HepG2 (cell line): ENCODE results near the gene NOP56. TPM values are rescaled to one million over a fixed set of nuclear protein-coding genes. Genes with fewer than 3 reads are reported as not detected.

Experiments
- AGO2 ChIP-seq: fragments of 200-400 bp; formaldehyde crosslinking; optimal IDR thresholded peaks from 2 replicates; pipeline ENCODE3; 2017; ENCODE audit warnings: mild to moderate bottlenecking, low read depth, low read length, moderate library complexity
- ATM ChIP-seq: fragments of 450-650 bp; IDR thresholded peaks from 2 replicates; pipeline ENCODE4 v1.7.1; 2017; ENCODE audit warnings: mild to moderate bottlenecking, borderline replicate concordance
- EZH2 ChIP-seq: conservative IDR thresholded peaks from 2 replicates; pipeline ENCODE4 v1.6.1; 2012; ENCODE audit warnings: mild to moderate bottlenecking, low read depth, low read length, moderate library complexity
- IRF9 ChIP-seq: sonication (generic); formaldehyde crosslinking; IDR thresholded peaks from 2 replicates; pipeline ENCODE4 v1.8.0; 2022; ENCODE audit warnings: missing genetic modification reagents, mild to moderate bottlenecking, borderline replicate concordance
- ISX ChIP-seq: sonication (generic); formaldehyde crosslinking; conservative IDR thresholded peaks from 2 replicates; pipeline ENCODE4 v1.5.0; 2020; ENCODE audit warnings: missing genetic modification reagents
- MAX ChIP-seq: IDR thresholded peaks from 2 replicates; pipeline ENCODE4 v1.6.1; 2012; ENCODE audit warnings: inconsistent platforms
- MXD4 ChIP-seq: IDR thresholded peaks from 2 replicates; pipeline ENCODE4 v1.6.1; 2016; ENCODE audit warnings: mild to moderate bottlenecking, missing biosample characterization, missing genetic modification reagents
- NR2F2 ChIP-seq: IDR thresholded peaks from 2 replicates; pipeline ENCODE4 v1.6.1; 2012; ENCODE audit warnings: low read depth, inconsistent platforms, borderline replicate concordance
- PHF5A ChIP-seq: IDR thresholded peaks from one replicate; pipeline ENCODE4 v1.6.1; 2018; ENCODE audit warnings: low read depth, missing genetic modification reagents; ENCODE audit not compliant: unreplicated experiment
- PLRG1 ChIP-seq: fragments of 450-650 bp; conservative IDR thresholded peaks from 2 replicates; pipeline ENCODE4 v1.6.1; 2016
- SMAD9 ChIP-seq: sonication (generic); formaldehyde crosslinking; IDR thresholded peaks from 2 replicates; pipeline ENCODE4 v1.5.1; 2020; ENCODE audit warnings: mild to moderate bottlenecking, missing genetic modification reagents
- SP4 ChIP-seq: sonication (generic); formaldehyde crosslinking; IDR thresholded peaks from 2 replicates; pipeline ENCODE4 v1.8.1; 2023; ENCODE audit warnings: mild to moderate bottlenecking, missing genetic modification reagents
- SRSF9 ChIP-seq: fragments of 200-400 bp; formaldehyde crosslinking; IDR thresholded peaks from 2 replicates; pipeline ENCODE4 v1.6.1; 2018; ENCODE audit warnings: borderline replicate concordance, mild to moderate bottlenecking, low read depth, low read length; ENCODE audit not compliant: insufficient read depth, poor library complexity, severe bottlenecking
- YEATS2 ChIP-seq: sonication (generic); formaldehyde crosslinking; IDR thresholded peaks from 2 replicates; pipeline ENCODE4 v1.4.0; 2020; ENCODE audit warnings: missing genetic modification reagents, borderline replicate concordance
- ZNF407 ChIP-seq: sonication (generic); formaldehyde crosslinking; IDR thresholded peaks from one replicate; pipeline ENCODE4 v1.5.1; 2020; ENCODE audit warnings: mild to moderate bottlenecking, missing genetic modification reagents; ENCODE audit errors: not compliant biosample characterization
- ZNF674 ChIP-seq: sonication (generic); formaldehyde crosslinking; IDR thresholded peaks from 2 replicates; pipeline ENCODE4 v1.5.0; 2020; ENCODE audit warnings: low read depth, mild to moderate bottlenecking, missing genetic modification reagents
- ZNF720 ChIP-seq: sonication (generic); formaldehyde crosslinking; IDR thresholded peaks from 2 replicates; pipeline ENCODE4 v1.4.0; 2020; ENCODE audit warnings: missing genetic modification reagents
- ZSCAN5A ChIP-seq: sonication (generic); formaldehyde crosslinking; IDR thresholded peaks from 2 replicates; pipeline ENCODE4 v1.8.0; 2022; ENCODE audit warnings: mild to moderate bottlenecking, missing genetic modification reagents, borderline replicate concordance
- polyA plus RNA-seq, 8 experiments: library from polyadenylated mRNA; depleted of rRNA in 3 of 8; stranded (reverse) in 7 of 8; unstranded in 1 of 8; fragments of >200 nt; fragmentation: Illumina TruSeq in 4 of 8; extraction: Trizol in 4 of 8; gene quantifications; 2 replicates each; pipeline versions ENCODE4 v1.2.1 to v1.2.3, GENCODE V29; 2011 to 2016; ENCODE audit warnings: low read depth in 4 of 8, missing spikeins in 1 of 8, mixed read lengths in 1 of 8; ENCODE audit not compliant: insufficient read depth in 1 of 8
- total RNA-seq, 5 experiments: library from RNA; depleted of rRNA; stranded (reverse); fragments of >200 nt; fragmentation: Illumina TruSeq; extraction: Trizol; gene quantifications; 2 replicates each; pipeline ENCODE4 v1.2.3, GENCODE V29; 2016; ENCODE audit warnings: low read depth in 1 of 5

Gene NOP56
- total and polyA plus RNA-seq, 2 of the 13 experiments (the other 11 are each of a cell fraction or from before 2014, with no cell fraction given), result 369 to 1,116 TPM

GRCh38 chr20:2651772-2652723 is at the start of gene NOP56 (continued):
- TF ChIP-seq YEATS2 (CRISPR knock-in tag) (peak; percentile 84), PLRG1 (no peak), EZH2 (no peak), AGO2 (peak; percentile 90), SP4 (CRISPR knock-in tag) (peak; percentile 94), PHF5A (CRISPR knock-in tag) (peak; percentile 91), ZSCAN5A (CRISPR knock-in tag) (peak; percentile 74; the same call in 1 of the 2 replicates), ZNF407 (peak; percentile 77), SRSF9 (no peak), ATM (no peak), MAX (peak; percentile 92), ISX (CRISPR knock-in tag) (peak; percentile 71), ZNF674 (peak; percentile 90; the same call in 1 of the 2 replicates), SMAD9 (no peak; the same call in 1 of the 2 replicates), NR2F2 (no peak), IRF9 (peak; percentile 100; the same call in 1 of the 2 replicates), MXD4 (peak; percentile 83), ZNF720 (CRISPR knock-in tag) (no peak)
